H9 (cell line): ENCODE measurements around the gene LRMDA. TPM values are rescaled to one million over a fixed set of nuclear protein-coding genes. Genes with fewer than 3 reads are reported as not detected.

Experiments used
- DNase-seq: peaks from one replicate; pipeline ENCODE4 v3.0.0-alpha.2; 2017
- H2AFZ ChIP-seq: one replicate; pipeline ENCODE4 v1.6.1; 2013; ENCODE audit warnings: mild to moderate bottlenecking, low read length, control low read depth, moderate library complexity
- H2AK5ac ChIP-seq: 2 replicates; pipeline ENCODE4 v1.6.1; 2013; ENCODE audit warnings: low read length, control low read depth, mixed read lengths; ENCODE audit not compliant: insufficient read length
- H2BK120ac ChIP-seq: one replicate; pipeline ENCODE4 v1.6.1; 2013; ENCODE audit warnings: low read depth, mild to moderate bottlenecking, low read length, control low read depth, inconsistent platforms; ENCODE audit not compliant: poor library complexity, severe bottlenecking
- H2BK12ac ChIP-seq: 2 replicates; pipeline ENCODE4 v1.6.1; 2013; ENCODE audit warnings: low read length, control low read depth, mixed read lengths, low read depth; ENCODE audit not compliant: insufficient read length
- H2BK15ac ChIP-seq: 2 replicates; pipeline ENCODE4 v1.6.1; 2013; ENCODE audit warnings: low read depth, low read length, control low read depth
- H2BK20ac ChIP-seq: one replicate; pipeline ENCODE4 v1.6.1; 2013; ENCODE audit warnings: low read depth, mild to moderate bottlenecking, low read length, control low read depth, inconsistent platforms; ENCODE audit not compliant: poor library complexity, severe bottlenecking
- H2BK5ac ChIP-seq: 2 replicates; pipeline ENCODE4 v1.6.1; 2013; ENCODE audit warnings: low read length, control low read depth, mixed read lengths; ENCODE audit not compliant: insufficient read length
- H3K14ac ChIP-seq: 2 replicates; pipeline ENCODE4 v1.6.1; 2013; ENCODE audit warnings: low read length, control low read depth; ENCODE audit not compliant: insufficient read depth
- H3K18ac ChIP-seq: 2 replicates; pipeline ENCODE4 v1.6.1; 2013; ENCODE audit warnings: low read depth, mild to moderate bottlenecking, mixed read lengths, low read length, control low read depth; ENCODE audit not compliant: insufficient read length
- H3K23ac ChIP-seq: 2 replicates; pipeline ENCODE4 v1.6.1; 2013; ENCODE audit warnings: low read length, control low read depth, mixed read lengths, low read depth; ENCODE audit not compliant: insufficient read length
- H3K23me2 ChIP-seq: 2 replicates; pipeline ENCODE4 v1.6.1; 2013; ENCODE audit warnings: low read depth, mild to moderate bottlenecking, mixed read lengths, low read length, control low read depth; ENCODE audit not compliant: insufficient read length, poor library complexity, severe bottlenecking
- H3K27ac ChIP-seq: 2 replicates; pipeline ENCODE4 v1.5.1; 2013; ENCODE audit warnings: low read length, control low read depth, mixed read lengths, low read depth; ENCODE audit not compliant: insufficient read length
- H3K27me3 ChIP-seq: 2 replicates; pipeline ENCODE4 v1.6.1; 2013; ENCODE audit warnings: low read length, control low read depth, inconsistent platforms; ENCODE audit not compliant: insufficient read depth
- H3K4ac ChIP-seq: 2 replicates; pipeline ENCODE4 v1.6.1; 2013; ENCODE audit warnings: low read depth, mild to moderate bottlenecking, control low read depth, inconsistent platforms, low read length, moderate library complexity
- H3K4me1 ChIP-seq: 2 replicates; pipeline ENCODE4 v1.6.1; 2013; ENCODE audit warnings: low read length, control low read depth, inconsistent platforms; ENCODE audit not compliant: insufficient read depth
- H3K4me2 ChIP-seq: 2 replicates; pipeline ENCODE4 v1.6.1; 2013; ENCODE audit warnings: low read length, control low read depth, mixed read lengths; ENCODE audit not compliant: insufficient read length, insufficient read depth
- H3K56ac ChIP-seq: 2 replicates; pipeline ENCODE4 v1.6.1; 2013; ENCODE audit warnings: low read depth, mild to moderate bottlenecking, mixed read lengths, low read length, control low read depth; ENCODE audit not compliant: insufficient read length
- H3K79me1 ChIP-seq: 2 replicates; pipeline ENCODE4 v1.6.1; 2013; ENCODE audit warnings: low read depth, mild to moderate bottlenecking, moderate library complexity, low read length, control low read depth, inconsistent platforms; ENCODE audit not compliant: insufficient read depth, poor library complexity, severe bottlenecking
- H3K79me2 ChIP-seq: 2 replicates; pipeline ENCODE4 v1.6.1; 2013; ENCODE audit warnings: low read length, control low read depth, inconsistent platforms; ENCODE audit not compliant: insufficient read depth
- H3K9ac ChIP-seq: 2 replicates; pipeline ENCODE4 v1.6.1; 2013; ENCODE audit warnings: low read length, control low read depth, mixed read lengths; ENCODE audit not compliant: insufficient read length; ENCODE audit errors: extremely low read depth
- H3K9me3 ChIP-seq: one replicate; pipeline ENCODE4 v1.6.1; 2013; ENCODE audit warnings: low read depth, low read length, inconsistent platforms; ENCODE audit not compliant: control insufficient read depth
- H3T11ph ChIP-seq: one replicate; pipeline ENCODE4 v1.6.1; 2013; ENCODE audit warnings: mild to moderate bottlenecking, low read length, control low read depth, inconsistent platforms
- H4K20me1 ChIP-seq: one replicate; pipeline ENCODE4 v1.6.1; 2013; ENCODE audit not compliant: control insufficient read depth, insufficient read length, insufficient read depth
- H4K5ac ChIP-seq: 2 replicates; pipeline ENCODE4 v1.6.1; 2013; ENCODE audit warnings: low read depth, mild to moderate bottlenecking, mixed read lengths, low read length, control low read depth; ENCODE audit not compliant: insufficient read length
- H4K8ac ChIP-seq: replicated peaks from 2 replicates; pipeline ENCODE4 v1.6.1; 2013; ENCODE audit warnings: low read length, control low read depth, mixed read lengths, low read depth; ENCODE audit not compliant: insufficient read length
- H4K91ac ChIP-seq: 2 replicates; pipeline ENCODE4 v1.6.1; 2013; ENCODE audit warnings: low read depth, mild to moderate bottlenecking, moderate library complexity, mixed read lengths, low read length, control low read depth; ENCODE audit not compliant: insufficient read length
- H3K27ac Mint-ChIP-seq, 3 experiments: 2 replicates in 2 of 3; 3 replicates in 1 of 3; pipeline ENCODE4 v1.8.0; 2020 to 2021; ENCODE audit warnings: mixed read lengths in 3 of 3, mild to moderate bottlenecking in 1 of 3, moderate library complexity in 1 of 3
- H3K27me3 Mint-ChIP-seq: 2 replicates; pipeline ENCODE4 v1.8.0; 2021; ENCODE audit warnings: low read depth, mild to moderate bottlenecking, moderate library complexity, mixed read lengths
- H3K36me3 Mint-ChIP-seq, 3 experiments: 2 replicates in 2 of 3; 3 replicates in 1 of 3; pipeline ENCODE4 v1.8.0; 2020 to 2021; ENCODE audit warnings: low read depth in 3 of 3, mixed read lengths in 3 of 3; ENCODE audit not compliant: insufficient read depth in 1 of 3
- H3K4me1 Mint-ChIP-seq, 2 experiments: 2 replicates each; pipeline ENCODE4 v1.8.0; 2020; ENCODE audit warnings: mixed read lengths in 2 of 2
- H3K4me3 Mint-ChIP-seq, 2 experiments: 2 replicates in 1 of 2; 3 replicates in 1 of 2; pipeline ENCODE4 v1.8.0; 2020 to 2021; ENCODE audit warnings: mild to moderate bottlenecking in 2 of 2, mixed read lengths in 2 of 2, moderate library complexity in 1 of 2
- H3K9me3 Mint-ChIP-seq, 2 experiments: 2 replicates in 1 of 2; 3 replicates in 1 of 2; pipeline ENCODE4 v1.8.0; 2020; ENCODE audit warnings: mild to moderate bottlenecking in 2 of 2, mixed read lengths in 2 of 2, moderate library complexity in 1 of 2
- CTCF ChIP-seq: fragments of 200-600 bp; sonication (generic); conservative IDR thresholded peaks from 3 replicates; pipeline ENCODE4 v1.8.0; 2021; ENCODE audit warnings: antibody characterized with exemption, mild to moderate bottlenecking
- WGBS: extraction: QIAGEN DNeasy Blood & Tissue Kit; methylation state at CpG from one replicate; pipeline ENCODE4 v1.1.7; 2013; ENCODE audit warnings: missing lambda C conversion rate, low lambda C conversion rate, mixed read lengths; ENCODE audit not compliant: insufficient read length; ENCODE audit errors: extremely low coverage; 5-methylcytosine and 5-hydroxymethylcytosine counted together
- total RNA-seq: library from RNA; stranded (reverse); gene quantifications from 2 replicates; pipeline ENCODE4 v1.2.1, GENCODE V29; 2021

LRMDA gene
- total RNA-seq, 1 experiment from 2014 or later: 1.8 TPM

- Histone ChIP-seq H2AK5ac (no peak overlapping the region), H2AFZ (no peak overlapping the region), H3T11ph (no peak overlapping the region), H3K9me3 (no peaks in the 10 kb centered on the region), H2BK15ac (no peak overlapping the region), H3K4me2 (no peak overlapping the region), H2BK12ac (no peak overlapping the region), H3K79me1 (no peaks in the 10 kb centered on the region), H3K23me2 (no peaks in the 10 kb centered on the region), H4K20me1 (no peaks in the 10 kb centered on the region), H2BK120ac (no peak overlapping the region), H4K91ac (no peak overlapping the region), H2BK5ac (no peak overlapping the region), H4K5ac (no peak overlapping the region), H4K8ac (no peak overlapping the region), H3K4ac (no peak overlapping the region), H3K23ac (no peak overlapping the region), H3K4me1 (no peaks in the 10 kb centered on the region; the same call in 1 of the 2 replicates), H3K27me3 (no peaks in the 10 kb centered on the region), H3K27ac (no peak overlapping the region), H3K18ac (no peak overlapping the region), H3K14ac (no peak overlapping the region), H3K9ac (no peak overlapping the region), H3K56ac (no peak overlapping the region), H3K79me2 (no peaks in the 10 kb centered on the region), H2BK20ac (no peak overlapping the region)
- no peaks in the 10 kb centered on the region; the same call in none of the 2 replicates for H3K27me3 Mint-ChIP-seq
- no peak overlapping the region for H3K4me3 Mint-ChIP-seq
- H3K9me3 Mint-ChIP-seq: no peaks in the 10 kb centered on the region
- H3K4me1 Mint-ChIP-seq: peaks cover 18 to 23% of the 10 kb centered on the region in 2 experiments
- H3K27ac Mint-ChIP-seq: no peak overlapping the region
- no peak for TF ChIP-seq CTCF
- no peak for DNase-seq
- H3K36me3 Mint-ChIP-seq: no peaks in the 10 kb centered on the region; a peak in 1 of 7 replicates
- no CpG with 5 or more reads among the region's 2 CpGs for WGBS
Observed at GRCh38 chr10:75969031-75969430, 537.6 kb downstream of the LRMDA start.
